Trophoblast cell (in vitro differentiated cells and primary cell): ENCODE results near the gene BEST4. TPM values are rescaled to one million over a fixed set of nuclear protein-coding genes. Genes with fewer than 3 reads are reported as not detected.
A peak's percentile ranks its signal among the peaks of the same experiment; 100 is the strongest.

Experiments used
- DNase-seq, 2 donors: peaks; one replicate each; pipeline ENCODE4 v3.0.0-alpha.2; 2016
- H2AFZ ChIP-seq: 2 replicates; pipeline ENCODE4 v1.6.1; 2013; ENCODE audit warnings: low read length, moderate library complexity, mild to moderate bottlenecking; ENCODE audit not compliant: insufficient read depth, poor library complexity
- H2AK5ac ChIP-seq: 2 replicates; pipeline ENCODE4 v1.6.1; 2013; ENCODE audit warnings: mild to moderate bottlenecking, low read length
- H2BK120ac ChIP-seq: 2 replicates; pipeline ENCODE4 v1.6.1; 2013; ENCODE audit warnings: low read length, mild to moderate bottlenecking, moderate library complexity; ENCODE audit not compliant: insufficient read depth, poor library complexity
- H2BK12ac ChIP-seq: 2 replicates; pipeline ENCODE4 v1.6.1; 2013; ENCODE audit warnings: mild to moderate bottlenecking, low read length, moderate library complexity
- H2BK5ac ChIP-seq: 2 replicates; pipeline ENCODE4 v1.6.1; 2013; ENCODE audit warnings: low read length, low read depth, moderate library complexity, mild to moderate bottlenecking; ENCODE audit not compliant: poor library complexity
- H3K14ac ChIP-seq: 2 replicates; pipeline ENCODE4 v1.6.1; 2013; ENCODE audit warnings: mild to moderate bottlenecking, low read length
- H3K18ac ChIP-seq: 2 replicates; pipeline ENCODE4 v1.6.1; 2013; ENCODE audit warnings: mild to moderate bottlenecking, low read length
- H3K23ac ChIP-seq: 2 replicates; pipeline ENCODE4 v1.6.1; 2013; ENCODE audit warnings: low read length
- H3K27ac ChIP-seq: 2 replicates; pipeline ENCODE4 v1.5.1; 2013; ENCODE audit warnings: low read depth, mild to moderate bottlenecking, inconsistent platforms, low read length, moderate library complexity
- H3K27me3 ChIP-seq: 2 replicates; pipeline ENCODE4 v1.6.1; 2013; ENCODE audit warnings: inconsistent platforms, mild to moderate bottlenecking, low read length, moderate library complexity; ENCODE audit not compliant: insufficient read depth
- H3K36me3 ChIP-seq, 2 experiments: 1 replicate in 1 of 2; 2 replicates in 1 of 2; pipeline ENCODE4 v1.6.1; 2013; ENCODE audit warnings: low read length in 2 of 2, mild to moderate bottlenecking in 2 of 2, moderate library complexity in 1 of 2; ENCODE audit not compliant: insufficient read depth in 2 of 2, control insufficient read depth in 1 of 2
- H3K4ac ChIP-seq: 2 replicates; pipeline ENCODE4 v1.6.1; 2013; ENCODE audit warnings: low read depth, mild to moderate bottlenecking, low read length, moderate library complexity
- H3K4me1 ChIP-seq, 2 experiments: 1 replicate in 1 of 2; 2 replicates in 1 of 2; pipeline ENCODE4 v1.6.1; 2013; ENCODE audit warnings: low read length in 2 of 2, mild to moderate bottlenecking in 2 of 2, moderate library complexity in 1 of 2; ENCODE audit not compliant: insufficient read depth in 2 of 2, control insufficient read depth in 1 of 2
- H3K4me2 ChIP-seq: 2 replicates; pipeline ENCODE4 v1.6.1; 2013; ENCODE audit warnings: inconsistent platforms, mild to moderate bottlenecking, low read length, moderate library complexity
- H3K4me3 ChIP-seq: 2 replicates; pipeline ENCODE4 v1.5.1; 2013; ENCODE audit warnings: mild to moderate bottlenecking, low read depth, low read length, inconsistent platforms
- H3K79me1 ChIP-seq: one replicate; pipeline ENCODE4 v1.6.1; 2013; ENCODE audit warnings: low read length
- H3K79me2 ChIP-seq: 2 replicates; pipeline ENCODE4 v1.6.1; 2013; ENCODE audit warnings: low read length, mild to moderate bottlenecking; ENCODE audit not compliant: control insufficient read depth, insufficient read depth, poor library complexity
- H3K9ac ChIP-seq: 2 replicates; pipeline ENCODE4 v1.6.1; 2013; ENCODE audit warnings: mild to moderate bottlenecking, low read length
- H3K9me3 ChIP-seq: 2 replicates; pipeline ENCODE4 v1.6.1; 2013; ENCODE audit warnings: low read depth, mild to moderate bottlenecking, control low read depth, inconsistent platforms, low read length; ENCODE audit not compliant: insufficient read depth
- H4K12ac ChIP-seq: 2 replicates; pipeline ENCODE4 v1.6.1; 2013; ENCODE audit warnings: low read depth, mild to moderate bottlenecking, low read length, moderate library complexity
- H4K8ac ChIP-seq: 2 replicates; pipeline ENCODE4 v1.6.1; 2013; ENCODE audit warnings: low read depth, mild to moderate bottlenecking, low read length, moderate library complexity
- H4K91ac ChIP-seq: one replicate; pipeline ENCODE4 v1.6.1; 2013; ENCODE audit warnings: low read depth, mild to moderate bottlenecking, low read length, moderate library complexity
- WGBS: extraction: QIAGEN DNeasy Blood & Tissue Kit; methylation state at CpG from one replicate; pipeline ENCODE4 v1.1.7; 2013; ENCODE audit warnings: missing lambda C conversion rate; ENCODE audit not compliant: insufficient read length, insufficient coverage; ENCODE audit errors: extremely low coverage; 5-methylcytosine and 5-hydroxymethylcytosine counted together
- polyA plus RNA-seq: library from polyadenylated mRNA; stranded (reverse); fragments of 200-250 nt; gene quantifications from 2 replicates; pipeline ENCODE4 v1.2.3, GENCODE V29; 2013

Gene BEST4
- polyA plus RNA-seq = 0.14 TPM in 2 replicates

GRCh38 chr1:44788120-44788860 lies at the start of gene BEST4:
Gene BEST4 (minus strand): TSS chr1:44788170. CDS start chr1:44787705, 465 bp downstream.
- Histone ChIP-seq H2BK5ac (no peak within 1 kb of the TSS), H4K8ac (no peak within 1 kb of the TSS), H3K23ac (no peak within 1 kb of the TSS), H3K9ac (no peak within 1 kb of the TSS), H3K4me1 (peaks cover 3 to 17% of the 10 kb centered on the region in 2 experiments), H2AFZ (no peak within 1 kb of the TSS), H3K27ac (no peak within 1 kb of the TSS), H3K9me3 (peaks cover 2% of the 10 kb centered on the region), H3K4ac (no peak within 1 kb of the TSS), H2AK5ac (no peak within 1 kb of the TSS), H3K27me3 (no peaks in the 10 kb centered on the region), H4K12ac (no peak within 1 kb of the TSS), H3K79me1 (peaks cover 2% of the 10 kb centered on the region), H3K18ac (no peak within 1 kb of the TSS), H3K79me2 (no peaks in the 10 kb centered on the region), H3K36me3 (no peaks in the 10 kb centered on the region), H4K91ac (no peak within 1 kb of the TSS), H3K4me2 (no peak within 1 kb of the TSS), H3K4me3 (no peak within 1 kb of the TSS), H3K14ac (no peak within 1 kb of the TSS), H2BK12ac (no peak within 1 kb of the TSS), H2BK120ac (no peak within 1 kb of the TSS)
- no CpG with 5 or more reads among the region's 9 CpGs for WGBS
- DNase-seq = no peak

GRCh38 chr1:44835738-44836675 lies 48.0 kb upstream of the BEST4 start:
- Histone ChIP-seq H2BK120ac (no peak overlapping the region), H4K91ac (no peak overlapping the region), H3K18ac (no peak overlapping the region), H3K9ac (no peak overlapping the region), H3K36me3 (no peaks in the 10 kb centered on the region), H2BK5ac (no peak overlapping the region), H3K4ac (no peak overlapping the region), H3K27me3 (no peaks in the 10 kb centered on the region), H3K4me3 (no peak overlapping the region), H3K23ac (no peak overlapping the region), H3K79me1 (no peaks in the 10 kb centered on the region), H2BK12ac (no peak overlapping the region), H3K27ac (no peak overlapping the region), H2AK5ac (no peak overlapping the region), H4K8ac (no peak overlapping the region), H3K9me3 (no peaks in the 10 kb centered on the region), H3K4me2 (no peak overlapping the region), H3K79me2 (no peaks in the 10 kb centered on the region), H4K12ac (no peak overlapping the region), H3K4me1 (no peaks in the 10 kb centered on the region), H2AFZ (no peak overlapping the region), H3K14ac (no peak overlapping the region)
- peak; percentile 75 to 91 for DNase-seq
- WGBS = no CpG with 5 or more reads among the region's 23 CpGs

- Histone ChIP-seq H3K14ac (no peak overlapping the region), H2BK12ac (no peak overlapping the region), H2BK5ac (no peak overlapping the region), H3K4me2 (no peak overlapping the region), H2AK5ac (no peak overlapping the region), H2AFZ (no peak overlapping the region), H3K9me3 (no peaks in the 10 kb centered on the region), H3K9ac (no peak overlapping the region), H4K12ac (no peak overlapping the region), H4K91ac (no peak overlapping the region), H3K4ac (no peak overlapping the region), H3K79me1 (no peaks in the 10 kb centered on the region), H3K27me3 (no peaks in the 10 kb centered on the region), H4K8ac (no peak overlapping the region), H3K27ac (no peak overlapping the region), H3K36me3 (no peaks in the 10 kb centered on the region), H3K79me2 (no peaks in the 10 kb centered on the region), H3K4me1 (no peaks in the 10 kb centered on the region), H2BK120ac (no peak overlapping the region), H3K18ac (no peak overlapping the region), H3K4me3 (no peak overlapping the region), H3K23ac (no peak overlapping the region)
- WGBS = no CpG with 5 or more reads among the region's 7 CpGs
- no peak for DNase-seq
Observed at GRCh38 chr1:44834328-44834727, 46.4 kb upstream of the BEST4 start.

GRCh38 chr1:44832056-44832705 lies 44.2 kb upstream of the BEST4 start:
- no peak for DNase-seq
- Histone ChIP-seq H3K9me3 (no peaks in the 10 kb centered on the region), H3K27ac (no peak overlapping the region)

More at GRCh38 chr1:44832056-44832705, 44.2 kb upstream of the BEST4 start:
- H4K12ac ChIP-seq = no peak overlapping the region
- H3K36me3 ChIP-seq = no peaks in the 10 kb centered on the region
- no peaks in the 10 kb centered on the region for H3K79me2 ChIP-seq
- H4K8ac ChIP-seq = no peak overlapping the region
- no peak overlapping the region for H3K4ac ChIP-seq
- no peak overlapping the region for H4K91ac ChIP-seq
- no peak overlapping the region for H3K18ac ChIP-seq
- H2BK120ac ChIP-seq = no peak overlapping the region
- no peaks in the 10 kb centered on the region for H3K27me3 ChIP-seq
- H2BK12ac ChIP-seq = no peak overlapping the region
- no peak overlapping the region for H3K23ac ChIP-seq
- WGBS = no CpG with 5 or more reads among the region's 13 CpGs
- H3K14ac ChIP-seq = no peak overlapping the region
- H2BK5ac ChIP-seq = no peak overlapping the region
- no peaks in the 10 kb centered on the region for H3K4me1 ChIP-seq
- no peak overlapping the region for H3K9ac ChIP-seq
- no peaks in the 10 kb centered on the region for H3K79me1 ChIP-seq
- no peak overlapping the region for H2AFZ ChIP-seq
- no peak overlapping the region for H3K4me2 ChIP-seq
- no peak overlapping the region for H3K4me3 ChIP-seq
- H2AK5ac ChIP-seq = no peak overlapping the region
